GM19043 (cell line): ENCODE data around the gene PIBF1.
"Not testable (repeated sequence)": the region's sequence is repeated elsewhere in the genome, so short reads cannot be mapped to it uniquely, and the experiment has no call there.

Experiments
- ATAC-seq: cut with Tn5 transposase; IDR thresholded peaks from one replicate; pipeline ENCODE4 v1.9.1; 2021; ENCODE audit warnings: low read depth; ENCODE audit not compliant: unreplicated experiment

The PIBF1 gene

GRCh38 chr13:72781451-72782439 is at the start of gene PIBF1, which contains the start of gene DIS3:
TSS of gene PIBF1 (plus strand) at chr13:72782133. CDS start at chr13:72783470, 1,337 bp downstream.
TSS of gene DIS3 (minus strand) at chr13:72781900. CDS start at chr13:72781832, 68 bp downstream.
- ATAC-seq, result peak; percentile 96

- ATAC-seq, result no peak
Measured at GRCh38 chr13:72737033-72737432, 44.9 kb upstream of the PIBF1 start.

GRCh38 chr13:72740015-72740414 is 41.9 kb upstream of the PIBF1 start:
- ATAC-seq, result no peak

GRCh38 chr13:72745260-72745659 is 36.7 kb upstream of the PIBF1 start:
- peak; percentile 51 for ATAC-seq

- no peak for ATAC-seq
Measured at GRCh38 chr13:72751220-72751619, 30.7 kb upstream of the PIBF1 start.

- no peak for ATAC-seq
Measured at GRCh38 chr13:72754111-72754510, 27.8 kb upstream of the PIBF1 start.

- ATAC-seq, result no peak
Measured at GRCh38 chr13:72757792-72758535, 24.0 kb upstream of the PIBF1 start.

- ATAC-seq, result no peak
Measured at GRCh38 chr13:72760189-72760588, 21.7 kb upstream of the PIBF1 start.

GRCh38 chr13:72763411-72763810 is 18.5 kb upstream of the PIBF1 start:
- no peak for ATAC-seq

GRCh38 chr13:72774019-72774418 is 7.9 kb upstream of the PIBF1 start:
- no peak for ATAC-seq

- ATAC-seq, result no peak
Measured at GRCh38 chr13:72782717-72783116, 784 bp downstream of the PIBF1 start.

- not testable (repeated sequence) for ATAC-seq
Measured at GRCh38 chr13:72784679-72785078, 2.7 kb downstream of the PIBF1 start.

GRCh38 chr13:72788831-72789230 is 6.9 kb downstream of the PIBF1 start:
- ATAC-seq, result no peak

GRCh38 chr13:72792640-72793039 is 10.7 kb downstream of the PIBF1 start:
- no peak for ATAC-seq

- ATAC-seq, result no peak
Measured at GRCh38 chr13:72798817-72799216, 16.9 kb downstream of the PIBF1 start.

GRCh38 chr13:72804301-72804700 is 22.4 kb downstream of the PIBF1 start:
- no peak for ATAC-seq

GRCh38 chr13:72805676-72806346 is 23.9 kb downstream of the PIBF1 start:
- ATAC-seq, result no peak

GRCh38 chr13:72806514-72806913 is 24.6 kb downstream of the PIBF1 start:
- not testable (repeated sequence) for ATAC-seq

- ATAC-seq, result no peak
Measured at GRCh38 chr13:72808917-72809500, 27.1 kb downstream of the PIBF1 start.

- ATAC-seq, result no peak
Measured at GRCh38 chr13:72820156-72820897, 38.4 kb downstream of the PIBF1 start.
